Stimulated activated CD4-positive, alpha-beta T cell treated with anti-CD3 and anti-CD28 coated beads, Interleukin-1b, Interleukin-23, amount 100 ng/mL, for 24 hours (primary cell): ENCODE results near the gene DGKB.
A peak's percentile ranks its signal among the peaks of the same experiment; 100 is the strongest.
"Not testable (repeated sequence)": the region's sequence is repeated elsewhere in the genome, so short reads cannot be mapped to it uniquely, and the experiment has no call there.

Experiments
- DNase-seq, 4 experiments: peaks; one replicate each; pipeline ENCODE4 v3.0.0-alpha.2; 2020; ENCODE audit warnings: low read depth in 4 of 4, low spot score in 1 of 4

DGKB gene

GRCh38 chr7:14480281-14480680 is 422.3 kb downstream of the DGKB start:
- no peak for DNase-seq

DNA sequence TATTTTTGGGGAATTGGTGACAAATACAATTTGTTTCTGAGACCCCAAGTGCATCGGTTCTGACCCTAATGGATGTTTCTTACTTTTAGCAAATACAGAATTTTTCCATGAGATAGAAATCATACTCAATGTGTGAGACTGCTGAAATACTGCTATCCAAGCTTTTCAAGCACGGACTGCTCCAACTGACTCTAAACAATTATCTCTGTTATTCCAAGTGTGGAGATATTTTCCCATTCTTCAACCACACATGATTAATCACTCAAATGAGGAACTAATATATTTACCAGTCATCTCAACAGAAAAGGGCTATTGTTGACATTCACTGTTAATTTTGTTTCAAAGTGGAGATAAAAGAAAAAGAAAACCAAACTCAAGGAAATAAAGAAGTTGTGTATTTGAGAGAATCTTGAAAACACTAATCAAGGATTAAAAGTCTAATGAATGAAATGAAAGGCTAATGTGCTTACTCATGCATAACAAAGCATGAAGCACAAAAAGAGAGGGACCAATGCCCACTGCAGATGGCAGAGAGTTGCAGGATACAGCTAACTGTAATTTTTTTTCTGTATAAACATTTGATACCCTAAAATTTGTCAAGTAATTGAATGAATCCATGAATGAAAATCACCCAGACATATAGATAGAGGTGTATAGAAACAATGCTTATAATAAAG is 423.6 kb downstream of the DGKB start:
- DNase-seq: no peak

DNA sequence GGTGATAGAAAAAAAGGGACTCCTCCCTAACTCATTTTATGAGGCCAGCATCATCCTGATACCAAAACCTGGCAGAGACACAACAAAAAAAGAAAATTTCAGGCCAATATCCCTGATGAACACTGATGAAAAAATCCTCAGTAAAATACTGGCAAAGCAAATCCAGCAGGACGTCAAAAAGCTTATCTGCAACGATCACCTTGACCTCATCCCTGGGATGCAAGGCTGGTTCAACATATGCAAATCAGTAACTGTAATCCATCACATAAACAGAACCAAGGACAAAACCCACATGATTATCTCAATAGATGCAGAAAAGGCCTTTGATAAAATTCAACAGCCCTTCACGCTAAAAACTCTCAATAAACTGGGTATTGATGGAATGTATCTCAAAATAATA is 440.8 kb downstream of the DGKB start:
- not testable (repeated sequence) for DNase-seq

DNA sequence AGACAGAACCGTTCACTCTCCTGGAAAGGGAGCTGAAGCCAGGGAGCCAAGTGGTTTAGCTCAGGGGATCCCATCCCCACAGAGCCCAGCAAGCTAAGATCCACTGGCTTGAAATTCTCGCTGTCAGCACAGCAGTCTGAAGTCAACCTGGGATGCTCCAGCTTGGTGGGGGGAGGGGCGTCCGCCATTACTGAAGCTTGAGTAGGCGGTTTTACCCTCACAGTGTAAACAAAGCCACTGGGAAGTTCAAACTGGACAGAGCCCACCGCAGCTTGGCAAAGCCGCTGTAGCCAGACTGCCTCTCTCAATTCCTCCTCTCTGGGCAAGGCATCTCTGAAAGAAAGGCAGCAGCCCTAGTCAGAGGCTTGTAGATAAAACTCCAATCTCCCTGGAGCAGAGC is 443.7 kb downstream of the DGKB start:
- DNase-seq: not testable (repeated sequence)

- DNase-seq: peak; percentile 17 to 23 (median 18)
These were observed 444.7 kb downstream of the DGKB start for GRCh38 chr7:14457568-14458453.

- no peak for DNase-seq
These were observed 453.3 kb downstream of the DGKB start for GRCh38 chr7:14449291-14449690.

DNA sequence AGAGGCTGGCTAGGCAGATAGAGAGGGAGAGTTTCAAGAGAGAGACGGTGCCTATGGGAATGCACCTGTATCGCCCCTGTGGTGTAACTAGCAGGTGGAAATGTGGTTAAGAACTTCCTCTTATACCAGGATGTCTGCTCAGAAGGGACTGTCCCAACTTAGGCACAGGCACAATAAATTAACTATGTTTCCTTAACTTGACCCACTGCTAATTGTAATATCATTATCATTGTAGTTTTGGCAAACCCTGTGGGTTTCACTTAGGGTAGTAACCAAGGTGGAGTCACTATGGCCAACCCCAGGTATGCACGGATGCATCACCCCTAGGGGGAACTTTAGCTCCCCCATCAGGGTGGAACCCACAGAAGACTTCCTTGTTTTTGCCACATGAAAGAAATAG is 455.7 kb downstream of the DGKB start:
- DNase-seq: no peak

- no peak for DNase-seq
These were observed 456.3 kb downstream of the DGKB start for GRCh38 chr7:14446219-14446618.

- no peak for DNase-seq
These were observed 464.2 kb downstream of the DGKB start for GRCh38 chr7:14438366-14438765.

- no peak for DNase-seq
These were observed 465.7 kb downstream of the DGKB start for GRCh38 chr7:14436878-14437277.

DNA sequence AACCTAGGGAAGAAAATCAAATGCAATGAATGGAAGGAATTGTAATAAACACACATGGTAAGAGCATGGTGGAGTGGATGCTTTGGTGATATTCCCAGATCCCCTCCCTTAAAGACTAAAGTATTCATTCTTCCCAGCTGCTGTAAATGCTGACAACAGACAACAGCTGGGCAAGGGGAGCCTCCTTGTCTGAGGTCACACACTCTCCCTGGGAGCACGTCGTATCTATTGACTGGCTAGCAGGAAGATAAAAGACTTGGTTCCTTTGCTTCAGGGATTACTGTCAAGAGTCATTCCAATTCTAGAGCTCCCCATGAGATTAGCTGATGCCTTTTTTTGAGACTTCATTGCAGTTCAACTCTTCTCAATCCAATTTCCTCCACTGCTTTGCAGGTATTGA is 469.6 kb downstream of the DGKB start:
- DNase-seq: no peak

- DNase-seq: no peak
These were observed 471.6 kb downstream of the DGKB start for GRCh38 chr7:14430926-14431325.

GRCh38 chr7:14425559-14425958 is 477.0 kb downstream of the DGKB start:
- DNase-seq: no peak

GRCh38 chr7:14424675-14425074 is 477.9 kb downstream of the DGKB start:
- no peak for DNase-seq

DNA sequence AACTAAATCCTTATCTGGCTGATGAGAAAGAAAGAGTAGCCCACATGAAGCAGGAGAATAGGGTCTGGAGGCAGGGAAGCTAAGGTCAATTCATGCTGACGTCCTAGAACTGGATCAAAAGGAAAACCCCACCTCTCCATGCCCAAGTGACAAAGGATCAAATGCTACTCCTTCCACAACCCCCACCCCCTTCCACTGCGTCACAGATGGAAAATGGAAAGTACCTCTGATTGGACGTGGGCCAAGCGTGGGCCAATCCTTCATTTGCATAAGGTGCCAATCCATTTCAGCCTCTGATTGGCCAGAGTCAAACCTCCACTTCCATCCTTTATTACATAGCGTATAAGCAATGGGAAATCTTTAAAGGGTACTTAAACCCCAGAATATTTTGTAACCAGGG is 481.8 kb downstream of the DGKB start:
- no peak for DNase-seq

DNA sequence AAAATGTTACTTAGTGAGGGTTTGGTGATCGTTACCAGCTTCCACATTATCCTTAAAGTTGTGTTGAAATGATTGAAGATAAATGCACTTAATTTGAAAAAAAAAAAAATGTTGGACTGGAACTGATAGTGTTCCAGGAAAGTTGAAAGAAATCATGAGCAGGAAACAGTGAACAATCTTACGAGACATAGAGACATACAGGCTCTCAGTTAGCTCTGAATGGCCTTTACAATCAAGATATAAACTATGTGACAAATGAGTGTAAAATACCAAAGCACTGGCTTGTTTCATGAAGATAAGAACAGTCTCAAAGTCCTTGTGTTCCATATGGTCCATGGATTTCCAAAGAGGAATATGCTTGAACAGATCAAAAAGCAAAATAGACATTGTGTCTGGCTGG is 483.0 kb downstream of the DGKB start:
- no peak for DNase-seq

DNA sequence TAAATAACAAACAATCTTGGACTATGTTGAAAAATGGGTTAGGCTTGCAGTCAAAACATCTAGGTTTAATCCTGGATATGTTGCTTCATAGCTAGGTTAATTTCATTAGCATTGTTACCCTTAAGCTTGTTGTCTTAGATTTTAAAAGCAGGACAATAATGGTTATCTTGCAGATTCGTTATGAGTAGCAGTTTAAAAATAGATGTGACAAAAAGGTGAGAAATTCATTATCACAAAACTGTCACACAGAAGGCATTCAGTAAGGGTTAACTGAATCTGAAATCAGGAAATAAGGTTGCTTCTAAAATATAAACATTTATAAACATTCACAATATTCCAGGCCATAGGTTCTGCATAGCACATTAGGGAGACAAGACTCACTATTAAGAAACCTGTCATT is 483.9 kb downstream of the DGKB start:
- no peak for DNase-seq

DNA sequence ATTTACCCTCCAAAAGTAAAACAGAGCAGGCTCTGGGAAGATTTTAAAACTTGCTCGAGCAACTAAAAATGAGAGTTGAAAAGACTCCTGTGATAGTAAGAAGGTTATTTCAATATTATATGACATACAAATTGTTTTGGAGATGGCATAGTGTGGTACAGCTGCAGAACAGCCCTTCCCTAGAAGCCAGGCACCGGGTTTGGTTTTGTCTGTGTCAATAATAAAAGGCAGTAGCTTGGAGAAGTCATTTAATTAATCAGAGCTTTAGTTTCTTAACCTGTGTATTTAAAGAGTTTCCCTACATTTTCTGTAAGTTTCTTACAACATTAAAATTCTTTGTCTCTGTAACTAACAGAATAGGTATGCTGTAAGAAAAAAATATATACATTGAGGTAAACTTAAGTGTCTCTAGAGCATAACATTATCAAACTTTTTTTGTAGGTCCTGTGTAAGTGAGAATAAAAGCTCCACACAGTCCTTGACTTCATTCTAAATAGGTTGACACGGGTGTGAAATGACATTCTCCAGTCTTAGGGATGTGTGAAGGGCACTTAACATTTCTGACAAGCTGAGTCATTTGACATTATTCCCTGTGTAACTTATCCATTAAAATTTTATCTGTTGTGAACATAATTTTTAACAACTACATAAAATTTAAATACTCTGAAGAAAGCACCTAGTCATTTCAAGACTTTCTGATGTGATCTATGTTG is 488.1 kb downstream of the DGKB start:
- no peak for DNase-seq

- no peak for DNase-seq
These were observed 495.1 kb downstream of the DGKB start for GRCh38 chr7:14407246-14408015.

GRCh38 chr7:14403587-14403986 is 499.0 kb downstream of the DGKB start:
- no peak for DNase-seq

GRCh38 chr7:14400271-14400670 is 502.3 kb downstream of the DGKB start:
- DNase-seq: no peak
